SH-SY5Y (cell line): ENCODE data around the gene MCOLN2.

ENCODE experiments used
- GATA2 ChIP-seq: IDR thresholded peaks from 2 replicates; pipeline ENCODE4 v1.6.1; 2011; ENCODE audit warnings: mild to moderate bottlenecking, low read depth, low read length
- GATA3 ChIP-seq: IDR thresholded peaks from 2 replicates; pipeline ENCODE4 v1.6.1; 2011; ENCODE audit warnings: low read depth, mild to moderate bottlenecking, low read length, moderate library complexity

GRCh38 chr1:84985365-84985764 lies 11.5 kb downstream of the MCOLN2 start:
- TF ChIP-seq GATA2 (no peak), GATA3 (no peak)
